HFFc6 (cell line): Measurements from ENCODE around the gene FREM2. TPM values are rescaled to one million over a fixed set of nuclear protein-coding genes. Genes with fewer than 3 reads are reported as not detected.

ENCODE experiments used
- DNase-seq: peaks from one replicate; pipeline ENCODE4 v3.0.0-alpha.2; 2018
- H3K27ac Mint-ChIP-seq: 2 replicates; pipeline ENCODE4 v1.8.0; 2020; ENCODE audit warnings: mild to moderate bottlenecking, mixed read lengths
- H3K27me3 Mint-ChIP-seq: 2 replicates; pipeline ENCODE4 v1.8.0; 2021; ENCODE audit warnings: mild to moderate bottlenecking, moderate library complexity, mixed read lengths; ENCODE audit not compliant: insufficient read depth
- H3K36me3 Mint-ChIP-seq: 2 replicates; pipeline ENCODE4 v1.8.0; 2021; ENCODE audit warnings: low read depth, mixed read lengths
- H3K4me1 Mint-ChIP-seq: 2 replicates; pipeline ENCODE4 v1.8.0; 2020; ENCODE audit warnings: low read depth, mixed read lengths
- H3K4me3 Mint-ChIP-seq: 2 replicates; pipeline ENCODE4 v1.8.0; 2020; ENCODE audit warnings: mild to moderate bottlenecking, moderate library complexity, mixed read lengths
- H3K9me3 Mint-ChIP-seq: 2 replicates; pipeline ENCODE4 v1.8.0; 2020; ENCODE audit warnings: mild to moderate bottlenecking, mixed read lengths
- total RNA-seq, 6 experiments: library from RNA; stranded (reverse); fragmentation: NEBNext Ultra II Directional; extraction: Animal tissue kit (Norgen Biotek cat#: 25700); gene quantifications; 2 replicates in 1 of 6; 3 replicates in 5 of 6; pipeline ENCODE4 v1.2.3, GENCODE V29; 2021
- TF ChIP-seq, protein P1 (sequence below): fragments of 200-600 bp; sonication (generic); IDR thresholded peaks from 2 replicates; pipeline ENCODE4 v1.5.0; 2021; ENCODE audit warnings: antibody characterized with exemption, mild to moderate bottlenecking

The FREM2 gene
- total RNA-seq, 6 experiments from 2014 or later, result not detected

- Mint-ChIP-seq H3K4me1 (no peaks in the 10 kb centered on the region), H3K27me3 (no peaks in the 10 kb centered on the region), H3K36me3 (no peaks in the 10 kb centered on the region), H3K4me3 (no peak overlapping the region), H3K27ac (no peak overlapping the region), H3K9me3 (peaks cover 30% of the 10 kb centered on the region)
- TF ChIP-seq, protein P1, sequence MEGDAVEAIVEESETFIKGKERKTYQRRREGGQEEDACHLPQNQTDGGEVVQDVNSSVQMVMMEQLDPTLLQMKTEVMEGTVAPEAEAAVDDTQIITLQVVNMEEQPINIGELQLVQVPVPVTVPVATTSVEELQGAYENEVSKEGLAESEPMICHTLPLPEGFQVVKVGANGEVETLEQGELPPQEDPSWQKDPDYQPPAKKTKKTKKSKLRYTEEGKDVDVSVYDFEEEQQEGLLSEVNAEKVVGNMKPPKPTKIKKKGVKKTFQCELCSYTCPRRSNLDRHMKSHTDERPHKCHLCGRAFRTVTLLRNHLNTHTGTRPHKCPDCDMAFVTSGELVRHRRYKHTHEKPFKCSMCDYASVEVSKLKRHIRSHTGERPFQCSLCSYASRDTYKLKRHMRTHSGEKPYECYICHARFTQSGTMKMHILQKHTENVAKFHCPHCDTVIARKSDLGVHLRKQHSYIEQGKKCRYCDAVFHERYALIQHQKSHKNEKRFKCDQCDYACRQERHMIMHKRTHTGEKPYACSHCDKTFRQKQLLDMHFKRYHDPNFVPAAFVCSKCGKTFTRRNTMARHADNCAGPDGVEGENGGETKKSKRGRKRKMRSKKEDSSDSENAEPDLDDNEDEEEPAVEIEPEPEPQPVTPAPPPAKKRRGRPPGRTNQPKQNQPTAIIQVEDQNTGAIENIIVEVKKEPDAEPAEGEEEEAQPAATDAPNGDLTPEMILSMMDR, result no peak
- no peak for DNase-seq
Observed at GRCh38 chr13:38804536-38804935, 117.7 kb downstream of the FREM2 start.

DNA sequence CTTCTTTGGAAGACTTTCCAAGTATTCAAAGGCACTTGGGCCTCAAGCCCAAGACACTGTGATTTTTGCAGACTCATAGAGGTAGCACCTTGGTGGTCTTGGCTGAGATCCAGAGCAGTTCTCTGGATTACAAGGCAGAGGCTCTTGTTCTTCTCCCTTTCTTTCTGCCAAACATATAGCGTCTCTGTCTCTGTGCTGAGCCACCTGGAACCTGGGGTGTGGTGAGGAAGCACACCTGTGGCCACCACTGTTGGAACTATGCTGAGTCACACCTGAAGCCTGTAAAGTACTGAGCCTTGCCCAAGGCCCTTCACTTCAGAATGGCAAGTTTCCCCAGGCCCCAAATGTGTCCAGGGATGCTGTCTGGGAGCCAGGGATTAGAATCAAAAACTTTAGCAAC is 127.5 kb downstream of the FREM2 start:
- no peaks in the 10 kb centered on the region; the same call in 1 of the 2 replicates for H3K27me3 Mint-ChIP-seq
- H3K36me3 Mint-ChIP-seq, result no peaks in the 10 kb centered on the region; the same call in 1 of the 2 replicates
- H3K27ac Mint-ChIP-seq, result no peak overlapping the region
- H3K9me3 Mint-ChIP-seq, result peaks cover 56% of the 10 kb centered on the region
- DNase-seq, result no peak
- no peak overlapping the region for H3K4me3 Mint-ChIP-seq
- TF ChIP-seq, protein P1, result no peak
- H3K4me1 Mint-ChIP-seq, result no peaks in the 10 kb centered on the region

- no peak overlapping the region for H3K27ac Mint-ChIP-seq
- TF ChIP-seq, protein P1, result no peak
- DNase-seq, result no peak
- H3K4me1 Mint-ChIP-seq, result no peaks in the 10 kb centered on the region
- no peaks in the 10 kb centered on the region; the same call in 1 of the 2 replicates for H3K27me3 Mint-ChIP-seq
- no peaks in the 10 kb centered on the region; the same call in 1 of the 2 replicates for H3K36me3 Mint-ChIP-seq
- peaks cover 32% of the 10 kb centered on the region for H3K9me3 Mint-ChIP-seq
- no peak overlapping the region for H3K4me3 Mint-ChIP-seq
Observed at GRCh38 chr13:38819053-38819452, 132.2 kb downstream of the FREM2 start.

DNA sequence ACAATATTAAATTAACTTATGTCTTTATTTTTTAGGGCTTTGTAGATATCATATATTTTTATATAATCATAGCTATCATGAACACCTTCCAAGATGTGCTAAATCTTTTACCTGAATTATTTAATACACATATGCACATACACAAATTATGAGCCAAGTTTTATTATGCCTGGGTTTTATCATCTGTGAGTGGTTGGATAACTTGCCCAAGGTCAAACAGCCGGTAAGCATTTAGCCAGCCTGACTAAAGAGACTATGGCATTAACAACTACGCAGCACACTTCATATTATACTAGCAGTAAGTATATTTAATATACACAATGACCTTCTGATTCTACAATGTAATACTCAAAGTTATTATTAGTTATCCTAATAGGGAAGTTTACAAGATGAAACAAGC is 132.7 kb downstream of the FREM2 start:
- Mint-ChIP-seq H3K36me3 (no peaks in the 10 kb centered on the region; the same call in 1 of the 2 replicates), H3K9me3 (peaks cover 27% of the 10 kb centered on the region), H3K27me3 (no peaks in the 10 kb centered on the region; the same call in 1 of the 2 replicates), H3K27ac (no peak overlapping the region), H3K4me3 (no peak overlapping the region), H3K4me1 (no peaks in the 10 kb centered on the region)
- no peak for DNase-seq
- TF ChIP-seq, protein P1, result no peak

DNA sequence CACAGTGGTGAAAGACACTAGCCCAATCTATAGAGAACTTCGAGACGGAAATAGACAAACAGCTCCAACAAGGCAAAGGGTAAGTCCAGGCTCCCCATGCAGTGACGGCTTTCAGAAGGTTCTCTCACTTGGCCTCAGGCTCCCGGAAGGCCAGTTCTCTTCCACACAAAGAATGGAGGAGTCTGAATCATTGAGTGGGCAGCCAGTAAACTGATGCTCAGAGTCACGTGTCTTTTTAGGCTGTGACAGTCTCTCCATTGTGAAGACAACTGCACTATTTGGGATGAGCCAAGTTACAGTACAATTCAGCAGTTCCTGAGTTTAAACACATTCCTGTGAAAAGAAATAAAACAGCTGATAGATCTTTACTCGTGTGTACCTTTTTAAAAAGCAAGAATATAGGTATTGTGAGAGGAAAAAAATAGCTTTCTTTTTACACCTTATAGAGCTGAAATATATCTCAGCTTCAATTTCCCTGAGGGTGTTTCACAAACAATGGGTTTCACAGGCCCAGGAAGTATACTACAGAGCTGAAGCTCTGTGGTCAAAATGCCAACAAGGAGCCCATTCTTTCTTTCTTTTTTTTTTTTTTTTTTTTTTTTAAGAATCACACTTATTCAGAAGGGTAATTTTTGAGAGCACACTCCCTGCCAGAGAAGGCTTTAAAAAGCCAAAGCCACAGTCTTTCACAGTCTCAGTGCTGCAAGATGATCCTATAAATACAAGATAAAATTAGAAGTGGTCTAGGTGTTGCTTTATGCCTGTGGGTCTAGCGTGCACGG is 135.1 kb downstream of the FREM2 start:
- no peak overlapping the region for H3K4me3 Mint-ChIP-seq

More for the DNA sequence above, 135.1 kb downstream of the FREM2 start:
- no peak for DNase-seq
- Mint-ChIP-seq H3K27ac (no peak overlapping the region), H3K36me3 (no peaks in the 10 kb centered on the region), H3K4me1 (no peaks in the 10 kb centered on the region), H3K27me3 (no peaks in the 10 kb centered on the region; the same call in 1 of the 2 replicates), H3K9me3 (peaks cover 12% of the 10 kb centered on the region; the same call in 1 of the 2 replicates)
- TF ChIP-seq, protein P1, result no peak
